Measurements from ENCODE around the gene PRR36.

Gene PRR36

DNA sequence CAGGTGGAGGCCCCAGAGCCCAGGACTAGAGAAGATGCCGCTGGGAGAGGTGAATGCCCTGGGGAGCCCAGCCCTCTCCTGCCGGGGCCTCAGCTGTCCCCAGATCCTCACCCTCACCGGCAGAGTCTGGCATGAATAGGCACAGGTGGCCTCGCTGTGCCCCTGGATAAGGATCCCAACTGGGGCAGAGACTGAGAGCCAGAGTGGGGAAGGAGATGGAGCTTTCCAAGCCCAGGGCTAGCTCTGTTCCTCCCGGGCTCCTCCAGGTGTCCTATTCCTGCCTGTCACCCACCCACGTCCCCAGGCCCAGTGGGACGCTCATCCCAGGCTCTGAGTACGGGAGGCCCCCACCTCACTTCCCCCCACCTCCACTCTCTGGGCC lies 16.5 kb downstream of the PRR36 start:
- no peak for DNase-seq (ENCODE audit: low read depth, low spot score)
- Histone ChIP-seq H3K9me3 (ENCODE audit: control insufficient read depth, insufficient read depth, low read length) (no peaks in the 10 kb centered on the region), H3K27me3 (ENCODE audit: control insufficient read depth, insufficient read depth, low read length) (no peaks in the 10 kb centered on the region), H3K4me3 (ENCODE audit: low read length) (peak overlapping the region; percentile 15; the same call in 1 of the 2 replicates), H3K27ac (ENCODE audit: low read length) (no peak overlapping the region), H3K36me3 (ENCODE audit: control insufficient read depth, insufficient read depth, low read length) (no peaks in the 10 kb centered on the region; the same call in 1 of the 2 replicates), H3K4me1 (ENCODE audit: control insufficient read depth, insufficient read depth, low read length) (peaks cover 10% of the 10 kb centered on the region)
- WGBS (ENCODE audit: insufficient coverage, insufficient read length) = no CpG with 5 or more reads among the region's 8 CpGs

DNA sequence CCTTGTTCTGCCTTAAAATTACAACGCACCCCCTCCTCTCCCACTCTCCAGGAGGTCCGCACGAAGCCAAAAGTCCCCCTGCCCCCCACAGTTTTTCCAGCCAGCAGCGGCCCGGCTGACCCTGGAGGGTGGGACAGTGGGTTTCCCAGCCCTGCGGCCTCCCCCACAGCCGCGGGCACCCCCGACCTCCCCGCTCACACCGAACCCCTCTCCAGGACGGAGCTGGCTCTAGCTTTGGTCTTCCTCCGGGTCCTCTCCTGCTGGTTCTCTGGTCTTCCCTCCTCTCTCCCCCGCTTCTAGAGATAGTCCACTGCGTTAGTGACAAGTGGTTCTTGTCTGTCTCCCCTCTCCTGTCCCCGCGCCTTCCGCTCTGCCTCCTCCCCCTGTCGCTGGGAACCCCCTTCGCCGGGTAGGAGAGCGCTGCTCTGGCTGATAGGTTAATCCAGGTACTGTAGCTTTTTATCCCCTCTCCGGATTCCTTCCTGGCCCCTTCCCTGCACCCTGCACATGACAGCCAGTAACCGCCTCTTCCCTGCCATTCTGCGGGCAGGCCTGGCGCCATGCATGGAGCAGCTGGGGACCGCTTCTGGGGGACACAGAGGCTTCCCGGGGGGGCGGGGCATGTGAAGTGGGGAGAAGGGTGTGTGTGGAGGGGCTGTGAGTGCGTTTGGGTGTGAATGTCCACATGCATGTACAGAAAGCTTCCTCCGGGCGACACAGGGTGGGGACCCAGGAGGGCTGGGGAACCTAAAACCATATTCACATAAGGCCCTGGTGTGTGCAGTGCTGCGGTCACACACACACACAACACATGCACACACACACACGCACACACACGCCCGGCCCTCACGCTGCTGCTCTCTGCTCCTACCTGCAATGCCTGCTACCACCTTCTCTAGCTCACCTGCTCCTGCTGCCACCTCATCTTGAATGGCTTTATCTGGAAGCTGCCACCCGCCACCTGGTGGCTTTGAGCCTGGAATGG lies 17.2 kb downstream of the PRR36 start:
- Histone ChIP-seq H3K9me3 (ENCODE audit: control insufficient read depth, insufficient read depth, low read length) (no peaks in the 10 kb centered on the region), H3K36me3 (ENCODE audit: control insufficient read depth, insufficient read depth, low read length) (no peaks in the 10 kb centered on the region; the same call in 1 of the 2 replicates), H3K27ac (ENCODE audit: low read length) (no peak overlapping the region), H3K4me3 (ENCODE audit: low read length) (no peak overlapping the region), H3K27me3 (ENCODE audit: control insufficient read depth, insufficient read depth, low read length) (no peaks in the 10 kb centered on the region), H3K4me1 (ENCODE audit: control insufficient read depth, insufficient read depth, low read length) (peaks cover 10% of the 10 kb centered on the region)
- DNase-seq (ENCODE audit: low read depth, low spot score) = no peak
- no CpG with 5 or more reads among the region's 38 CpGs for WGBS (ENCODE audit: insufficient coverage, insufficient read length)

DNA sequence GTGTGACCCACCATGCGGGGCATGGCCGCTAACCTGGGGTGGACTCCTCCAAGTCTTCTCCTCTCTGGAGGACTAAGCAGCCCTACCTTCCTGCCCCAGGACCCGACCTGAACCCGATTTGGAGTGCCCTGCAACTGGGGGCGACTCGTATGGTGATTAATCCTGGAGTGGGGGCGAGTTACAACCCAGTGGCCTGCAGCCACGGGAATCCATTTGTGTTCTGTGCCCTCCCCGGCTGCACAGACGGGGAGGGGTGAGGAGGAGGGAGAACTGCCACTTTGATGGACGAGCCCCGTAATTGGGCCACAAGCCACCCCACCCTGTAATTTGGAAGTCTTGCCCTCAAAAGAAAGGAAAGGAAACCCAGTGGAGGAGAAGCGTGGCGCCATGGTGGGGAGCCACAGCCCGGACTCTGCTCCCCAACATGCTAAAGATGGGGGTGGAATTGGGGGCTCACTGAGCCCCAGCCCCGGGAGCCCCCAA lies 18.0 kb downstream of the PRR36 start:
- Histone ChIP-seq H3K4me3 (ENCODE audit: low read length) (no peak overlapping the region), H3K9me3 (ENCODE audit: control insufficient read depth, insufficient read depth, low read length) (no peaks in the 10 kb centered on the region), H3K4me1 (ENCODE audit: control insufficient read depth, insufficient read depth, low read length) (peaks cover 4% of the 10 kb centered on the region), H3K36me3 (ENCODE audit: control insufficient read depth, insufficient read depth, low read length) (no peaks in the 10 kb centered on the region; the same call in 1 of the 2 replicates), H3K27ac (ENCODE audit: low read length) (no peak overlapping the region), H3K27me3 (ENCODE audit: control insufficient read depth, insufficient read depth, low read length) (no peaks in the 10 kb centered on the region)
- no peak for DNase-seq (ENCODE audit: low read depth, low spot score)
- no CpG with 5 or more reads among the region's 16 CpGs for WGBS (ENCODE audit: insufficient coverage, insufficient read length)

DNA sequence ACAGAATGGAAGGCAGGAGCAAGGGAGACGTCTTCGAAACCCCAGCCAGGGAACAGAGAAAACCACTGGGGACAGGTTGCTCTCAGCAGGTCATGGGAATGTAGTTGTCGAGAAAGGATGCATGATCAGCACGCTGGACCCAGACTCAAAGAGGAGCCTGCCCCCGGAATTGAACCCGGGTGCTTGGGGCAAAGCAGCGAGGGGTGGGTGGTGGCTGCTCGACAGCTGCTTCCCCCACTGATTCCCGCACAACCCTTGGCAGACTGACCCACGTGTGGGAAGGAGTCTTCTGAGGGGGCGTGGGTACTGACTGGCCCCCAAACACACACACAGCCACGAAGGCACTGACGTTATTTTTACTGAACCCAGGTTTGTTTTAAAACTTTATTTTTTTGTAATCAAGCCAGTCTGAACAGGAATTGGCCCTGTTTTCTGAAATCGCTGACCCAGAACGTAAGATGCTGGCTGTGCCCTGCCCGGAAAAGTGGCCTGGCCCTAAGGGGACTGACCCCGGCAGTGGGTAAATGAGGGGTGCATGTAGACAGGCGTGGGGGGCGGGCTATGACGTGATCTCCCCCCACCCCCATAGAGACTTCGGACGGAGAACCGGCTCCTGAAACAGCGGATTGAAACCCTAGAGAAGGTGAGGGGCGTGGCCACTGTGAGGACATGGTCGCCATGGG lies 18.6 kb downstream of the PRR36 start:
- WGBS (ENCODE audit: insufficient coverage, insufficient read length) = no CpG with 5 or more reads among the region's 26 CpGs
- Histone ChIP-seq H3K9me3 (ENCODE audit: control insufficient read depth, insufficient read depth, low read length) (no peaks in the 10 kb centered on the region), H3K4me3 (ENCODE audit: low read length) (no peak overlapping the region), H3K4me1 (ENCODE audit: control insufficient read depth, insufficient read depth, low read length) (peaks cover 3% of the 10 kb centered on the region), H3K27ac (ENCODE audit: low read length) (no peak overlapping the region), H3K36me3 (ENCODE audit: control insufficient read depth, insufficient read depth, low read length) (no peaks in the 10 kb centered on the region; the same call in 1 of the 2 replicates), H3K27me3 (ENCODE audit: control insufficient read depth, insufficient read depth, low read length) (no peaks in the 10 kb centered on the region)
- no peak for DNase-seq (ENCODE audit: low read depth, low spot score)

DNA sequence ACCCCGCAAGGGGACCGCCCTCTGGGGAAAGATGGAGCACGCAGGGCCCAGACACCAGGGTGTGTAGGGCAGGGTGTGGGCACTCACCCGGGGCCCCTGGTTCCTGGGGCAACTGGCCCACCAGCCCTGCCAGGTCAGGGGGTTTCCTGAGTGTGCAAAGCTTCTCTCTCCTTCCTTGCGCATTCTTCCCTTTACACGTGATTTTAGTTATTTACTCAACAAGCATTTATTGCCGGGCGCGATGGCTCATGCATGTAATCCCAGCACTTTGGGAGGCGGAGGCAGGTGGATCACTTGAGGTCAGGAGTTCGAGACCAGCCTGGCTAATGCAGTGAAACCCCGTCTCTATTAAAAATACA lies 20.4 kb downstream of the PRR36 start:
- DNase-seq (ENCODE audit: low read depth, low spot score) = no peak
- no peak overlapping the region for H3K27ac ChIP-seq (ENCODE audit: low read length)
- no peaks in the 10 kb centered on the region for H3K27me3 ChIP-seq (ENCODE audit: control insufficient read depth, insufficient read depth, low read length)
- H3K36me3 ChIP-seq (ENCODE audit: control insufficient read depth, insufficient read depth, low read length) = no peaks in the 10 kb centered on the region; the same call in 1 of the 2 replicates
- no peaks in the 10 kb centered on the region for H3K9me3 ChIP-seq (ENCODE audit: control insufficient read depth, insufficient read depth, low read length)
- H3K4me1 ChIP-seq (ENCODE audit: control insufficient read depth, insufficient read depth, low read length) = peaks cover 2% of the 10 kb centered on the region; the same call in 1 of the 2 replicates
- H3K4me3 ChIP-seq (ENCODE audit: low read length) = no peak overlapping the region
- no CpG with 5 or more reads among the region's 12 CpGs for WGBS (ENCODE audit: insufficient coverage, insufficient read length)

DNA sequence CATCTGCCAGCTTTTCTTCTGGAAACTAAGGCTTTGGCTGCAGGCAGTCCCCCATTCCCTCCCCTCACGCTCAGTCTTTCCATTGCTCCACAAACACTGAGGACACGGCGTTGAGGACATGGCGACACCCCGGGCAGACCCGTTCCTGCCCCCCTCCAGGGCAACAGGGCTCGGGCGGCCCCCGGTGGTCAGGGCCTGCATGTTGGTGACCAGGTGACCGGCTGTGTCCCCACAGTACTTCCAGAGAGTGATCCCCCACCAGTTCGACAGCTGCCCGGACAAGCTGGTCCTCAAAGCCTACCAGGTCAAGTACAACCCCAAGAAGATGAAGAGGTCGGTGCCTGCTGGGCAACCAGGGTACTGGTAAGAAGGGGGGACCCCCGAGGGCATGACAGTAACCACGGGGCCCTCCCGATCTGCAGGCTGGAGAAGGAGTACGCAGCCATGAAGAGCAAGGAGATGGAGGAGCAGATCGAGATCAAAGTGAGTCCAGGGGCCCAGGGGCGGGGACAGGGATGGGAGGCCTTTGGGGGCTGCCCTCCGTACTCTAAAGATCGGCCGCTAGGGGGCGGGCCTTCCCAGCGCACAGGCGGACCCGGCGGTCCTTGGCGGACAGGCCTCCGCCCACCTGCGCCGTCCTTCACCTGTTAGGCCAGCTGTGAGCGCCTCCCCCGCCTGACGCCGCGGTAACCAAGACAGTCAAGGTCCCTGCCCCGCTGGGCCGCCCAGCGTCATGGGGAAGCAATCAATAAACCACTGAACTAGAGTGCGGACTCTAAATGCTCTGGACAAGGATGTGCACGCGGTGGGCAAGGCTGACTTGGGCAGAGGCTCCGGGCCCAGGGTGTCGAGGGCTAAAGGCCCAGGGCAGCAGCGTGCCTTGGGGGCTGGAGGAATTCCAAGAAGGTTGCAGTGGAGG lies 21.1 kb downstream of the PRR36 start:
- no peak for DNase-seq (ENCODE audit: low read depth, low spot score)
- H3K9me3 ChIP-seq (ENCODE audit: control insufficient read depth, insufficient read depth, low read length) = no peaks in the 10 kb centered on the region
- no peaks in the 10 kb centered on the region for H3K27me3 ChIP-seq (ENCODE audit: control insufficient read depth, insufficient read depth, low read length)
- H3K27ac ChIP-seq (ENCODE audit: low read length) = no peak overlapping the region
- H3K4me3 ChIP-seq (ENCODE audit: low read length) = no peak overlapping the region
- no peaks in the 10 kb centered on the region; the same call in 1 of the 2 replicates for H3K36me3 ChIP-seq (ENCODE audit: control insufficient read depth, insufficient read depth, low read length)
- WGBS (ENCODE audit: insufficient coverage, insufficient read length) = no CpG with 5 or more reads among the region's 45 CpGs
- peaks cover 2% of the 10 kb centered on the region; the same call in 1 of the 2 replicates for H3K4me1 ChIP-seq (ENCODE audit: control insufficient read depth, insufficient read depth, low read length)

DNA sequence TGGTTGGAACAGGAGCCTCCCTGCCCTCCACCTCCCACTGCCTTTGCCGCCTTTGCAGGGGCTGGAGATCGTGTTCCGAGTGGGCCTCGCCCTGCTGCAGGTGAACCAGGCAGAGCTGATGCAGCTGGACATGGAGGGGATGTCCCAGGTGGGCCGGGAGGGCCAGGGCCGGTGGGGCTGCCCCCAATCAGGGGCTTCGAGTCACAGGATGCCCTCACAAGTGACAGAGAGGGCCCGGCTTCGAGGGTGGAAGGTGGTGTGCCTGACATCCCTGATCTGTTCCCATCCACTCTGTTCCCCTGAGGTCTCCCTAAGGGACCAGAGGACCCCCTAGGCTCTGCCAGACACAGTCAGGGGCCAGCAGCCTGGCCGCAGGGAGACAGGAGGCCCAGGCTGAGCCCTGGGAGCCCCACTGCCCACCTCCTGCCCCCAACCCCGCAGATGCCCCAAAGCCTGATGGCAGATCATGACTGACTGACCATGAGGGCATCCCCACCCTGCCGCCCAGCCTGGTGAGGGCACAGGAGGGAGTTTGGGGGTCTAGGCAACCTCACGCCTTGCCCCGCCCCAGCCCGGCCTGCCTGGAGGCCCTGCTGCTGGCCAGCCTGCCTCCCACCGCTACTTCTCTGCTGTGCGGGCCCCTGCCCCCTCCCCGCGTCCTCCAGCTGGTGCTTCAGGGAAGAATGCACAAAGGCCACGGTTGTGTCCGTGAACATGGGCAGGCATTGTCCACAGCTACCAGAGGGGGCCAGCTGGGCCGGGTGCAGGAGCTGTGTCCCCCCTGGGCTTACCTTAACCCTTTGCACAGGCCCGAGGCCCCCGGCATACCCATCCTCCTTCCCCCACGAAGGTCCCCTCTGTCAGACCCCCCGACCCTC lies 22.3 kb downstream of the PRR36 start:
- H3K4me1 ChIP-seq (ENCODE audit: control insufficient read depth, insufficient read depth, low read length) = peaks cover 2% of the 10 kb centered on the region; the same call in 1 of the 2 replicates
- no CpG with 5 or more reads among the region's 26 CpGs for WGBS (ENCODE audit: insufficient coverage, insufficient read length)
- H3K27ac ChIP-seq (ENCODE audit: low read length) = no peak overlapping the region
- no peaks in the 10 kb centered on the region for H3K9me3 ChIP-seq (ENCODE audit: control insufficient read depth, insufficient read depth, low read length)
- H3K36me3 ChIP-seq (ENCODE audit: control insufficient read depth, insufficient read depth, low read length) = no peaks in the 10 kb centered on the region; the same call in 1 of the 2 replicates
- H3K4me3 ChIP-seq (ENCODE audit: low read length) = no peak overlapping the region
- no peaks in the 10 kb centered on the region for H3K27me3 ChIP-seq (ENCODE audit: control insufficient read depth, insufficient read depth, low read length)
- no peak for DNase-seq (ENCODE audit: low read depth, low spot score)

DNA sequence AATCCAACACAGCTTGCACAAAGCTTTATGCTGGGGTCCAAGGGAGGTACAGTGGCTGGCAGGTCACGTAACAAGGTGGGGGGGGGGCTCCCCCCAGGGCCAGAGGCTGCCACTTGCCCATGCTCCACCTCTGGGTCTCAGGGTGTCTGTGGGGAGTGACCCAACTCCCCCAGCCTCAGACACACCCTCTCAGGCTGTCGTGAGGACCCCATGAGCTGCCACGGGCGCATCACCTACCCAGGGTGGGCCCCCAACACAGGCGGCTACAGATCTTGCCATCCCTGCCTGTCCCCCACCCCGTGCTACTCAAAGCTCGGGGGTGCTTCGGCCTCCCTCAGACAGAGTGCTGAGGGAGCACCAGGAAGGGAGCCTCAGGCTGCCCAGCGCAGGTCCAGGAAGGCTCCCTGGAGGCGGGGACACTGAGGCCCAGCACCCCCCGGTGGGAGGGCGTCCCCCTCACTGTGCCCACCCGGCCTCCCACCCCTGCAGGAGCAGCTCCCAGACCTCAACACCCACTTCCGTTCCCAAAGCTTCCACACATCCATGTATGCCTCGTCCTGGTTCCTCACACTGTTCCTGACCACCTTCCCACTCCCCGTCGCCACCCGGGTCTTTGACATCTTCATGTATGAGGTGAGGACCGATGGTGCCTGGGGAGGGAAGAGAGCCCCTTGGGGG lies 23.1 kb downstream of the PRR36 start:
- Histone ChIP-seq H3K4me1 (ENCODE audit: control insufficient read depth, insufficient read depth, low read length) (peaks cover 2% of the 10 kb centered on the region; the same call in 1 of the 2 replicates), H3K9me3 (ENCODE audit: control insufficient read depth, insufficient read depth, low read length) (no peaks in the 10 kb centered on the region)
- WGBS (ENCODE audit: insufficient coverage, insufficient read length) = no CpG with 5 or more reads among the region's 19 CpGs

More for the DNA sequence above, 23.1 kb downstream of the PRR36 start:
- DNase-seq (ENCODE audit: low read depth, low spot score) = no peak
- Histone ChIP-seq H3K4me3 (ENCODE audit: low read length) (no peak overlapping the region), H3K36me3 (ENCODE audit: control insufficient read depth, insufficient read depth, low read length) (no peaks in the 10 kb centered on the region), H3K27ac (ENCODE audit: low read length) (no peak overlapping the region), H3K27me3 (ENCODE audit: control insufficient read depth, insufficient read depth, low read length) (no peaks in the 10 kb centered on the region)

All from iPS DF 6.9 (cell line).